H1 (cell line): ENCODE measurements around the gene GH1. TPM values are rescaled to one million over a fixed set of nuclear protein-coding genes. Genes with fewer than 3 reads are reported as not detected.

Experiments
- CTCF ChIA-PET: fragments of 300-600 bp; sonication (Branson Sonifier 250); formaldehyde crosslinking; loops from one replicate; lab custom pipeline; 2021; ENCODE audit not compliant: partially characterized antibody; lab: Charles Lee
- POLR2A ChIA-PET: fragments of 300-600 bp; sonication (Branson Sonifier 250); formaldehyde crosslinking; loops from one replicate; lab custom pipeline; 2021; ENCODE audit warnings: inconsistent platforms; ENCODE audit not compliant: partially characterized antibody; lab: Charles Lee
- DNase-seq, 2 experiments: peaks; one replicate each; pipeline versions ENCODE4 v3.0.0 to v3.0.0-alpha.2; 2010 to 2022; ENCODE audit warnings: low spot score in 2 of 2, low read depth in 1 of 2, mixed read lengths in 1 of 2
- FAIRE-seq: peaks from 2 replicates; lab custom pipeline; 2011; peaks lifted over from hg19 to GRCh38; lab: Jason Lieb, UNC
- H2AFZ ChIP-seq: 2 replicates; pipeline ENCODE4 v1.8.1; 2012; ENCODE audit warnings: low read length, inconsistent platforms
- H2AK5ac ChIP-seq: 2 replicates; pipeline ENCODE4 v1.6.1; 2013; ENCODE audit warnings: low read depth, low read length
- H2BK120ac ChIP-seq: replicated peaks from 2 replicates; pipeline ENCODE3; 2013; ENCODE audit warnings: low read depth, low read length, inconsistent platforms
- H2BK12ac ChIP-seq: 2 replicates; pipeline ENCODE4 v1.6.1; 2013; ENCODE audit warnings: low read depth, low read length
- H2BK15ac ChIP-seq: 2 replicates; pipeline ENCODE4 v1.6.1; 2013; ENCODE audit warnings: low read length
- H2BK20ac ChIP-seq: 2 replicates; pipeline ENCODE4 v1.6.1; 2013; ENCODE audit warnings: low read length
- H2BK5ac ChIP-seq: 2 replicates; pipeline ENCODE4 v1.6.1; 2013; ENCODE audit warnings: low read depth, low read length
- H3K14ac ChIP-seq: 2 replicates; pipeline ENCODE4 v1.6.1; 2013; ENCODE audit warnings: inconsistent platforms; ENCODE audit not compliant: insufficient read length
- H3K18ac ChIP-seq: 2 replicates; pipeline ENCODE4 v1.6.1; 2013; ENCODE audit warnings: low read length; ENCODE audit errors: extremely low read depth
- H3K23ac ChIP-seq: 2 replicates; pipeline ENCODE4 v1.6.1; 2013; ENCODE audit warnings: inconsistent platforms; ENCODE audit not compliant: insufficient read length
- H3K23me2 ChIP-seq: 2 replicates; pipeline ENCODE4 v1.6.1; 2013; ENCODE audit warnings: low read depth, low read length
- H3K27ac ChIP-seq: 2 replicates; pipeline ENCODE4 v1.6.1; 2011; ENCODE audit warnings: low read depth, low read length, inconsistent platforms
- H3K27me3 ChIP-seq, 4 experiments: replicated peaks in 1 of 4; 1 replicate in 1 of 4; 2 replicates in 3 of 4; pipeline versions ENCODE4 v1.6.1 to v1.8.1; 2011 to 2013; ENCODE audit warnings: low read length in 3 of 4, mild to moderate bottlenecking in 3 of 4, inconsistent platforms in 2 of 4, mixed read lengths in 2 of 4, moderate library complexity in 1 of 4; ENCODE audit not compliant: control insufficient read depth in 3 of 4, insufficient read depth in 3 of 4; ENCODE audit errors: extremely low read depth in 1 of 4
- H3K36me3 ChIP-seq, 4 experiments: 2 replicates each; pipeline versions ENCODE4 v1.6.1 to v1.8.1; 2011 to 2013; ENCODE audit warnings: mild to moderate bottlenecking in 4 of 4, low read length in 3 of 4, moderate library complexity in 2 of 4, control low read depth in 1 of 4, inconsistent platforms in 1 of 4; ENCODE audit not compliant: insufficient read depth in 4 of 4, control insufficient read depth in 2 of 4
- H3K4ac ChIP-seq: replicated peaks from 2 replicates; pipeline ENCODE3; 2013; ENCODE audit warnings: low read length, low read depth, mixed read lengths, inconsistent platforms; ENCODE audit not compliant: insufficient read length
- H3K4me1 ChIP-seq, 4 experiments: replicated peaks in 1 of 4; 1 replicate in 1 of 4; 2 replicates in 3 of 4; pipeline versions ENCODE4 v1.6.1 to v1.8.1; 2011 to 2013; ENCODE audit warnings: low read length in 3 of 4, inconsistent platforms in 2 of 4, mixed read lengths in 1 of 4; ENCODE audit not compliant: insufficient read depth in 4 of 4, control insufficient read depth in 3 of 4
- H3K4me2 ChIP-seq, 2 experiments: 2 replicates each; pipeline versions ENCODE4 v1.6.1 to v1.8.1; 2011 to 2013; ENCODE audit warnings: low read depth in 2 of 2, low read length in 2 of 2, control low read depth in 1 of 2, inconsistent platforms in 1 of 2, mild to moderate bottlenecking in 1 of 2; ENCODE audit not compliant: insufficient read depth in 1 of 2
- H3K4me3 ChIP-seq, 4 experiments: fragments of 200-600, 300-600 bp in 1 of 4; sonication (generic), shearing (Covaris generic), sonication (Bioruptor Twin) in 1 of 4; 2 replicates each; pipeline versions ENCODE4 v1.5.1 to v1.8.1; 2011 to 2016; ENCODE audit warnings: low read length in 4 of 4, low read depth in 3 of 4, control low read depth in 2 of 4, inconsistent platforms in 2 of 4, mild to moderate bottlenecking in 2 of 4, mixed read lengths in 1 of 4, moderate library complexity in 1 of 4; ENCODE audit not compliant: insufficient read depth in 2 of 4; ENCODE audit errors: extremely low read depth in 1 of 4
- H3K56ac ChIP-seq: replicated peaks from 2 replicates; pipeline ENCODE3; 2013; ENCODE audit warnings: low read depth, mild to moderate bottlenecking, mixed read lengths, low read length, inconsistent platforms; ENCODE audit not compliant: insufficient read length
- H3K79me1 ChIP-seq: 2 replicates; pipeline ENCODE4 v1.6.1; 2013; ENCODE audit warnings: low read depth, low read length, control low read depth
- H3K79me2 ChIP-seq, 2 experiments: 2 replicates each; pipeline versions ENCODE4 v1.6.1 to v1.8.1; 2012 to 2013; ENCODE audit warnings: low read length in 2 of 2, mild to moderate bottlenecking in 2 of 2, inconsistent platforms in 1 of 2; ENCODE audit not compliant: insufficient read depth in 2 of 2, control insufficient read depth in 1 of 2
- H3K9ac ChIP-seq, 4 experiments: replicated peaks in 1 of 4; 1 replicate in 1 of 4; 2 replicates in 3 of 4; pipeline versions ENCODE4 v1.6.1 to v1.8.1; 2011 to 2013; ENCODE audit warnings: low read depth in 3 of 4, low read length in 3 of 4, control low read depth in 2 of 4, mild to moderate bottlenecking in 2 of 4, moderate library complexity in 2 of 4, inconsistent platforms in 1 of 4; ENCODE audit errors: extremely low read depth in 1 of 4
- H3K9me3 ChIP-seq, 2 experiments: 2 replicates each; pipeline versions ENCODE4 v1.6.1 to v1.8.1; 2012 to 2013; ENCODE audit warnings: mild to moderate bottlenecking in 2 of 2, moderate library complexity in 2 of 2, control low read depth in 1 of 2, inconsistent platforms in 1 of 2, low read depth in 1 of 2, low read length in 1 of 2, mixed read lengths in 1 of 2; ENCODE audit not compliant: insufficient read depth in 2 of 2
- H4K20me1 ChIP-seq, 2 experiments: replicated peaks in 1 of 2; 2 replicates each; pipeline versions ENCODE3 to v1.8.1; 2011 to 2013; ENCODE audit warnings: inconsistent platforms in 2 of 2, low read length in 2 of 2, mild to moderate bottlenecking in 1 of 2; ENCODE audit not compliant: insufficient read depth in 2 of 2, control insufficient read depth in 1 of 2
- H4K5ac ChIP-seq: 2 replicates; pipeline ENCODE4 v1.6.1; 2013; ENCODE audit warnings: low read length, low read depth, mixed read lengths, inconsistent platforms; ENCODE audit not compliant: insufficient read length
- H4K8ac ChIP-seq: 2 replicates; pipeline ENCODE4 v1.8.0; 2013; ENCODE audit warnings: mild to moderate bottlenecking, moderate library complexity, low read length, inconsistent platforms; ENCODE audit not compliant: insufficient read depth; ENCODE audit errors: extremely low read depth
- H4K91ac ChIP-seq: replicated peaks from 2 replicates; pipeline ENCODE3; 2013; ENCODE audit warnings: low read length, mixed read lengths, inconsistent platforms; ENCODE audit not compliant: insufficient read length
- WGBS, 2 experiments: shearing (Covaris generic) in 1 of 2; methylation state at CpG; one replicate each; pipeline versions ENCODE4 v1.1.6 to v1.1.7; 2013 to 2015; ENCODE audit warnings: low lambda C conversion rate in 2 of 2, mixed read lengths in 2 of 2, inconsistent platforms in 1 of 2, low coverage in 1 of 2, missing lambda C conversion rate in 1 of 2; ENCODE audit not compliant: insufficient replicate concordance in 2 of 2, insufficient coverage in 1 of 2, insufficient read length in 1 of 2; ENCODE audit errors: extremely low coverage in 1 of 2, missing lambda C conversion rate in 1 of 2; 5-methylcytosine and 5-hydroxymethylcytosine counted together
- polyA plus RNA-seq, 7 experiments: library from polyadenylated mRNA; depleted of rRNA in 3 of 7; stranded (reverse) in 5 of 7; unstranded in 2 of 7; fragments of >200 nt in 5 of 7; fragments of 200-250 nt in 2 of 7; gene quantifications; 1 replicate in 5 of 7; 2 replicates in 1 of 7; 4 replicates in 1 of 7; pipeline versions ENCODE4 v1.2.1 to v1.2.3, GENCODE V29; 2011 to 2013; ENCODE audit warnings: missing spikeins in 2 of 7, mixed read lengths in 2 of 7
- total RNA-seq: library from RNA; stranded (reverse); fragmentation: NEBNext Ultra II Directional; extraction: Animal tissue kit (Norgen Biotek cat#: 25700); gene quantifications from 2 replicates; pipeline ENCODE4 v1.2.1, GENCODE V29; 2021

The GH1 gene
- total and polyA plus RNA-seq, 2 of the 8 experiments (the other 6 are each of a cell fraction or from before 2014, with no cell fraction given) = 0.41 TPM; not detected in 1

DNA sequence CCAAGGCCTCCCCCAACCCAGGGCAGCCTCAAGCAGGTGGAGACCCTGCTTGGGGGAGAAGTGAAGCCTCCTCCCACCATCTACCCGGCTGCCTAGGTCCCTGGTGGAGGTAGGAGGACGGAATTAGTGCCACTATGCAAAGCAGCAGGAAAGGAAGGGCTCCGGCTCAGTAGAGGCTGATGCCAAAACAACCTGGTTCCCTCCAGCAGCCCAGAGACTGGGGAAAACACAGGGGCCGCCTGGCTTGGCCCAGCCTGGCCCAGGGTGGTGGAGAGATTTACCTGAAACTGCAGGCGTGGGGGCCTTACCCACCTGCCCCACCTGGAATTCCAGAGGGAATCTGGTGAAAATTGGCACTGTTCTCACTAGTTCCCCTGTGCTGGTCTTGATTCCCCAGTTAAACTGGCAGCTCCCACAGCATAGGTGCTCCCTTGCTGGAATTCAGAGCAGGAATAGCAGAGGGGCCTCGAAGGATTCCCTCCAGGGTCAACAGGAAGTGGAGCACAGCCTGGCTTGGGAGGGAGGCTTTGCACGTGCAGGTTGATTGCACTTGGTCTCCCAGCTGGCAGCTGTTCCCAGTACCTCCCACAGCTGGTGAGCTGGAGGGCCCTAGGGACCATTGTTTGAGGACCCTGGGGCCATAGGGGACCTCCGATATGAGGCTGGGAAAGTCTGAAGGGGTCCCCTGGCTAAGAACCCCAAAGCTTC is 9.0 kb upstream of the GH1 start:
- H3K14ac ChIP-seq = no peak overlapping the region
- H3K9me3 ChIP-seq = no peaks in the 10 kb centered on the region
- no peak overlapping the region for H3K4ac ChIP-seq
- H3K56ac ChIP-seq = no peak overlapping the region
- no peaks in the 10 kb centered on the region for H3K27me3 ChIP-seq
- ChIA-PET CTCF (interaction anchor here (0.6 to 11.4 kb wide), 16 partner anchors 9 to 206 kb away, joined by 3 to 164 read pairs (median 4); partner anchors contain the start of genes CSHL1 and GH1), POLR2A (no interaction called here)
- H3K27ac ChIP-seq = no peak overlapping the region
- no peak overlapping the region for H3K18ac ChIP-seq
- no peaks in the 10 kb centered on the region for H3K36me3 ChIP-seq
- FAIRE-seq (no peak), DNase-seq (no peak)
- WGBS, 2 experiments = 78% methylated on average over 8 of the region's 8 CpGs; no CpG with 5 or more reads in 1 of the 2 experiments
- no peak overlapping the region for H4K8ac ChIP-seq
- H2BK20ac ChIP-seq = no peak overlapping the region
- no peak overlapping the region for H3K9ac ChIP-seq
- H2BK120ac ChIP-seq = no peak overlapping the region
- no peak overlapping the region for H3K4me3 ChIP-seq
- H2BK12ac ChIP-seq = no peak overlapping the region
- H2AFZ ChIP-seq = no peak overlapping the region
- H2BK15ac ChIP-seq = no peak overlapping the region
- no peak overlapping the region for H2BK5ac ChIP-seq
- H3K79me2 ChIP-seq = no peaks in the 10 kb centered on the region
- H3K23me2 ChIP-seq = no peaks in the 10 kb centered on the region
- no peaks in the 10 kb centered on the region for H3K79me1 ChIP-seq
- H4K5ac ChIP-seq = no peak overlapping the region
- no peak overlapping the region for H2AK5ac ChIP-seq
- no peaks in the 10 kb centered on the region for H4K20me1 ChIP-seq
- H3K23ac ChIP-seq = no peak overlapping the region
- no peak overlapping the region for H4K91ac ChIP-seq
- H3K4me1 ChIP-seq = peaks cover 0 to 16% (median 12%) of the 10 kb centered on the region in 4 experiments; a peak in 6 of 7 replicates
- H3K4me2 ChIP-seq = no peak overlapping the region
